ENCODE data around the gene SPHK1.

DNA sequence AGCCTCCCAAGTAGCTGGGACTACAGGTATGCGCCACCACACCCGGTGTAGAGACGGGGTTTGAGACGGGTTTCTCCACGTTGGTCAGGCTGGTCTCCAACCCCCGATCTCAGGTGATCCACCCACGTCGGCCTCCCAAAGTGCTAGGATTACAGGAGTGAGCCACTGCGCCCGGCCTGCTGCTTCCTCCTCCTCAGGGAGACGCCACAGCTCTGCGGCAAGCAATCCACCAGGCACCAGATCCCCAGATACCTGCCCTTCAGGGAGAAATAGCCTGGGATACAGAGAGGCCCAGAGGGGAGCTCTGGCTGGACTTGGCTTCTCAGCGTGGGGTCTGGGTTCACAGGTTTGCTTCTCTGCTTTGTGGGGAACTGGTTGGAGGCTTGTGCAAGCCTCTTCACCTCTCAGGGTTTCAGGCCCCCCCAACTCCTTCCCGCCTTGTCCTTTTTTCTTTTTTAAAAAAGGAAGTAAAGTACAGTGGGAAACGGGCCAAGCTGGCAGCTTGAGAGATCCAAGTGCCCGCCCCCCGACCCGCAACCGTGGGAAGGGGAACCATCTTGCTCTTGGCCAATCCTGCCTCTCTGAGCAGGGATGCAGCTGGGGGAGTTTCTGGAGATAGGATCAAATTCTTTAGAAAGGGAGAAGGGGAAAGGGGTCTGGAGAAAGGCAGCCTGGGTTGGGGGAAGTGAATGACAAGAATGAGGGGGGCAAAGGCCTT lies 2.6 kb upstream of the SPHK1 start:
- TF ChIP-seq POLR2A (IDR thresholded peaks at IDR 0.05) (no peak), EP300 (IDR thresholded peaks at IDR 0.05) (no peak)
- TF ChIP-seq, protein P1, sequence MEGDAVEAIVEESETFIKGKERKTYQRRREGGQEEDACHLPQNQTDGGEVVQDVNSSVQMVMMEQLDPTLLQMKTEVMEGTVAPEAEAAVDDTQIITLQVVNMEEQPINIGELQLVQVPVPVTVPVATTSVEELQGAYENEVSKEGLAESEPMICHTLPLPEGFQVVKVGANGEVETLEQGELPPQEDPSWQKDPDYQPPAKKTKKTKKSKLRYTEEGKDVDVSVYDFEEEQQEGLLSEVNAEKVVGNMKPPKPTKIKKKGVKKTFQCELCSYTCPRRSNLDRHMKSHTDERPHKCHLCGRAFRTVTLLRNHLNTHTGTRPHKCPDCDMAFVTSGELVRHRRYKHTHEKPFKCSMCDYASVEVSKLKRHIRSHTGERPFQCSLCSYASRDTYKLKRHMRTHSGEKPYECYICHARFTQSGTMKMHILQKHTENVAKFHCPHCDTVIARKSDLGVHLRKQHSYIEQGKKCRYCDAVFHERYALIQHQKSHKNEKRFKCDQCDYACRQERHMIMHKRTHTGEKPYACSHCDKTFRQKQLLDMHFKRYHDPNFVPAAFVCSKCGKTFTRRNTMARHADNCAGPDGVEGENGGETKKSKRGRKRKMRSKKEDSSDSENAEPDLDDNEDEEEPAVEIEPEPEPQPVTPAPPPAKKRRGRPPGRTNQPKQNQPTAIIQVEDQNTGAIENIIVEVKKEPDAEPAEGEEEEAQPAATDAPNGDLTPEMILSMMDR (IDR thresholded peaks at IDR 0.05): no peak

Measured in sigmoid colon (tissue), 4 donors.